H9 (cell line): ENCODE data around the gene IPO9. TPM values are rescaled to one million over a fixed set of nuclear protein-coding genes. Genes with fewer than 3 reads are reported as not detected.
A peak's percentile ranks its signal among the peaks of the same experiment; 100 is the strongest.

Experiments used
- DNase-seq: peaks from one replicate; pipeline ENCODE4 v3.0.0-alpha.2; 2017
- H2AFZ ChIP-seq: one replicate; pipeline ENCODE4 v1.6.1; 2013; ENCODE audit warnings: mild to moderate bottlenecking, low read length, control low read depth, moderate library complexity
- H2AK5ac ChIP-seq: 2 replicates; pipeline ENCODE4 v1.6.1; 2013; ENCODE audit warnings: low read length, control low read depth, mixed read lengths; ENCODE audit not compliant: insufficient read length
- H2BK120ac ChIP-seq: one replicate; pipeline ENCODE4 v1.6.1; 2013; ENCODE audit warnings: low read depth, mild to moderate bottlenecking, low read length, control low read depth, inconsistent platforms; ENCODE audit not compliant: poor library complexity, severe bottlenecking
- H2BK12ac ChIP-seq: 2 replicates; pipeline ENCODE4 v1.6.1; 2013; ENCODE audit warnings: low read length, control low read depth, mixed read lengths, low read depth; ENCODE audit not compliant: insufficient read length
- H2BK15ac ChIP-seq: 2 replicates; pipeline ENCODE4 v1.6.1; 2013; ENCODE audit warnings: low read depth, low read length, control low read depth
- H2BK20ac ChIP-seq: one replicate; pipeline ENCODE4 v1.6.1; 2013; ENCODE audit warnings: low read depth, mild to moderate bottlenecking, low read length, control low read depth, inconsistent platforms; ENCODE audit not compliant: poor library complexity, severe bottlenecking
- H2BK5ac ChIP-seq: 2 replicates; pipeline ENCODE4 v1.6.1; 2013; ENCODE audit warnings: low read length, control low read depth, mixed read lengths; ENCODE audit not compliant: insufficient read length
- H3K14ac ChIP-seq: 2 replicates; pipeline ENCODE4 v1.6.1; 2013; ENCODE audit warnings: low read length, control low read depth; ENCODE audit not compliant: insufficient read depth
- H3K18ac ChIP-seq: 2 replicates; pipeline ENCODE4 v1.6.1; 2013; ENCODE audit warnings: low read depth, mild to moderate bottlenecking, mixed read lengths, low read length, control low read depth; ENCODE audit not compliant: insufficient read length
- H3K23ac ChIP-seq: 2 replicates; pipeline ENCODE4 v1.6.1; 2013; ENCODE audit warnings: low read length, control low read depth, mixed read lengths, low read depth; ENCODE audit not compliant: insufficient read length
- H3K23me2 ChIP-seq: 2 replicates; pipeline ENCODE4 v1.6.1; 2013; ENCODE audit warnings: low read depth, mild to moderate bottlenecking, mixed read lengths, low read length, control low read depth; ENCODE audit not compliant: insufficient read length, poor library complexity, severe bottlenecking
- H3K27ac ChIP-seq: 2 replicates; pipeline ENCODE4 v1.5.1; 2013; ENCODE audit warnings: low read length, control low read depth, mixed read lengths, low read depth; ENCODE audit not compliant: insufficient read length
- H3K27me3 ChIP-seq: 2 replicates; pipeline ENCODE4 v1.6.1; 2013; ENCODE audit warnings: low read length, control low read depth, inconsistent platforms; ENCODE audit not compliant: insufficient read depth
- H3K4ac ChIP-seq: 2 replicates; pipeline ENCODE4 v1.6.1; 2013; ENCODE audit warnings: low read depth, mild to moderate bottlenecking, control low read depth, inconsistent platforms, low read length, moderate library complexity
- H3K4me1 ChIP-seq: 2 replicates; pipeline ENCODE4 v1.6.1; 2013; ENCODE audit warnings: low read length, control low read depth, inconsistent platforms; ENCODE audit not compliant: insufficient read depth
- H3K4me2 ChIP-seq: 2 replicates; pipeline ENCODE4 v1.6.1; 2013; ENCODE audit warnings: low read length, control low read depth, mixed read lengths; ENCODE audit not compliant: insufficient read length, insufficient read depth
- H3K56ac ChIP-seq: 2 replicates; pipeline ENCODE4 v1.6.1; 2013; ENCODE audit warnings: low read depth, mild to moderate bottlenecking, mixed read lengths, low read length, control low read depth; ENCODE audit not compliant: insufficient read length
- H3K79me1 ChIP-seq: 2 replicates; pipeline ENCODE4 v1.6.1; 2013; ENCODE audit warnings: low read depth, mild to moderate bottlenecking, moderate library complexity, low read length, control low read depth, inconsistent platforms; ENCODE audit not compliant: insufficient read depth, poor library complexity, severe bottlenecking
- H3K79me2 ChIP-seq: 2 replicates; pipeline ENCODE4 v1.6.1; 2013; ENCODE audit warnings: low read length, control low read depth, inconsistent platforms; ENCODE audit not compliant: insufficient read depth
- H3K9ac ChIP-seq: 2 replicates; pipeline ENCODE4 v1.6.1; 2013; ENCODE audit warnings: low read length, control low read depth, mixed read lengths; ENCODE audit not compliant: insufficient read length; ENCODE audit errors: extremely low read depth
- H3K9me3 ChIP-seq: one replicate; pipeline ENCODE4 v1.6.1; 2013; ENCODE audit warnings: low read depth, low read length, inconsistent platforms; ENCODE audit not compliant: control insufficient read depth
- H3T11ph ChIP-seq: one replicate; pipeline ENCODE4 v1.6.1; 2013; ENCODE audit warnings: mild to moderate bottlenecking, low read length, control low read depth, inconsistent platforms
- H4K20me1 ChIP-seq: one replicate; pipeline ENCODE4 v1.6.1; 2013; ENCODE audit not compliant: control insufficient read depth, insufficient read length, insufficient read depth
- H4K5ac ChIP-seq: 2 replicates; pipeline ENCODE4 v1.6.1; 2013; ENCODE audit warnings: low read depth, mild to moderate bottlenecking, mixed read lengths, low read length, control low read depth; ENCODE audit not compliant: insufficient read length
- H4K8ac ChIP-seq: replicated peaks from 2 replicates; pipeline ENCODE4 v1.6.1; 2013; ENCODE audit warnings: low read length, control low read depth, mixed read lengths, low read depth; ENCODE audit not compliant: insufficient read length
- H4K91ac ChIP-seq: 2 replicates; pipeline ENCODE4 v1.6.1; 2013; ENCODE audit warnings: low read depth, mild to moderate bottlenecking, moderate library complexity, mixed read lengths, low read length, control low read depth; ENCODE audit not compliant: insufficient read length
- H3K27ac Mint-ChIP-seq, 3 experiments: 2 replicates in 2 of 3; 3 replicates in 1 of 3; pipeline ENCODE4 v1.8.0; 2020 to 2021; ENCODE audit warnings: mixed read lengths in 3 of 3, mild to moderate bottlenecking in 1 of 3, moderate library complexity in 1 of 3
- H3K27me3 Mint-ChIP-seq: 2 replicates; pipeline ENCODE4 v1.8.0; 2021; ENCODE audit warnings: low read depth, mild to moderate bottlenecking, moderate library complexity, mixed read lengths
- H3K36me3 Mint-ChIP-seq, 3 experiments: 2 replicates in 2 of 3; 3 replicates in 1 of 3; pipeline ENCODE4 v1.8.0; 2020 to 2021; ENCODE audit warnings: low read depth in 3 of 3, mixed read lengths in 3 of 3; ENCODE audit not compliant: insufficient read depth in 1 of 3
- H3K4me1 Mint-ChIP-seq, 2 experiments: 2 replicates each; pipeline ENCODE4 v1.8.0; 2020; ENCODE audit warnings: mixed read lengths in 2 of 2
- H3K4me3 Mint-ChIP-seq, 2 experiments: 2 replicates in 1 of 2; 3 replicates in 1 of 2; pipeline ENCODE4 v1.8.0; 2020 to 2021; ENCODE audit warnings: mild to moderate bottlenecking in 2 of 2, mixed read lengths in 2 of 2, moderate library complexity in 1 of 2
- H3K9me3 Mint-ChIP-seq, 2 experiments: 2 replicates in 1 of 2; 3 replicates in 1 of 2; pipeline ENCODE4 v1.8.0; 2020; ENCODE audit warnings: mild to moderate bottlenecking in 2 of 2, mixed read lengths in 2 of 2, moderate library complexity in 1 of 2
- CTCF ChIP-seq: fragments of 200-600 bp; sonication (generic); conservative IDR thresholded peaks from 3 replicates; pipeline ENCODE4 v1.8.0; 2021; ENCODE audit warnings: antibody characterized with exemption, mild to moderate bottlenecking
- WGBS: extraction: QIAGEN DNeasy Blood & Tissue Kit; methylation state at CpG from one replicate; pipeline ENCODE4 v1.1.7; 2013; ENCODE audit warnings: missing lambda C conversion rate, low lambda C conversion rate, mixed read lengths; ENCODE audit not compliant: insufficient read length; ENCODE audit errors: extremely low coverage; 5-methylcytosine and 5-hydroxymethylcytosine counted together
- total RNA-seq: library from RNA; stranded (reverse); gene quantifications from 2 replicates; pipeline ENCODE4 v1.2.1, GENCODE V29; 2021

Gene IPO9
- total RNA-seq, 1 experiment from 2014 or later = 104 TPM

- Histone ChIP-seq H3K9me3 (no peaks in the 10 kb centered on the region), H3K23ac (no peak within 1 kb of the TSS), H3K18ac (no peak within 1 kb of the TSS), H2AFZ (no peak within 1 kb of the TSS), H2BK5ac (no peak within 1 kb of the TSS), H3K27me3 (no peaks in the 10 kb centered on the region), H3K9ac (no peak within 1 kb of the TSS), H2BK15ac (no peak within 1 kb of the TSS), H3K27ac (no peak within 1 kb of the TSS), H3K4me1 (no peaks in the 10 kb centered on the region), H4K91ac (no peak within 1 kb of the TSS), H2BK20ac (no peak within 1 kb of the TSS), H2BK120ac (no peak within 1 kb of the TSS), H3K56ac (no peak within 1 kb of the TSS), H3T11ph (no peak within 1 kb of the TSS), H3K23me2 (peaks cover 5% of the 10 kb centered on the region), H3K79me2 (no peaks in the 10 kb centered on the region), H4K5ac (no peak within 1 kb of the TSS), H2AK5ac (no peak within 1 kb of the TSS), H4K20me1 (no peaks in the 10 kb centered on the region), H3K4ac (no peak within 1 kb of the TSS), H2BK12ac (no peak within 1 kb of the TSS), H3K79me1 (no peaks in the 10 kb centered on the region), H4K8ac (no peak within 1 kb of the TSS), H3K14ac (no peak within 1 kb of the TSS; the same call in 1 of the 2 replicates), H3K4me2 (peak within 1 kb of the TSS; percentile 30)
- TF ChIP-seq CTCF = no peak
- WGBS = no CpG with 5 or more reads among the region's 49 CpGs
- Mint-ChIP-seq H3K9me3 (no peaks in the 10 kb centered on the region), H3K4me3 (peak within 1 kb of the TSS; percentile 72 to 83), H3K4me1 (peaks cover 18 to 20% of the 10 kb centered on the region in 2 experiments), H3K27me3 (peaks cover 15% of the 10 kb centered on the region), H3K36me3 (no peaks in the 10 kb centered on the region), H3K27ac (peak within 1 kb of the TSS in 1 of 3 experiments; percentile 88; a peak in 2 of 7 replicates)
- DNase-seq = peak; percentile 81
Observed at GRCh38 chr1:201888282-201889089, 59.5 kb downstream of the IPO9 start, which contains the start of gene SHISA4. Gene SHISA4, plus strand, starts transcription at chr1:201888898. Its CDS starts 97 bp downstream, at chr1:201888995.
